Measurements from ENCODE around the gene ZFPM1.

- TF ChIP-seq CTCF (IDR thresholded peaks at IDR 0.05) (no peak), POLR2A (IDR thresholded peaks at IDR 0.05) (no peak), POLR2AphosphoS5 (IDR thresholded peaks at IDR 0.05) (no peak)
These were observed 23.8 kb downstream of the ZFPM1 start for GRCh38 chr16:88476817-88477397.

All from prostate gland (tissue), 2 donors.